Activated T-helper 1 cell treated with anti-CD3 and anti-CD28 coated beads, Interleukin-12 subunit alpha, Interleukin-12 subunit beta, Interleukin-2, Interleukin-4 antibody, amounts not matched to agents 30 ng/mL and 10 ng/mL and 1 ng/mL, durations not matched to agents 14 hours and 24 hours and 36 hours (primary cell): ENCODE measurements around the gene DACH1. TPM values are rescaled to one million over a fixed set of nuclear protein-coding genes. Genes with fewer than 3 reads are reported as not detected.

Source experiments
- DNase-seq: peaks from one replicate; pipeline ENCODE4 v3.0.0; 2021; ENCODE audit warnings: low spot score
- H3K27ac Mint-ChIP-seq: one replicate; pipeline ENCODE4 v1.8.0; 2021; ENCODE audit warnings: mild to moderate bottlenecking, mixed read lengths
- H3K27me3 Mint-ChIP-seq: one replicate; pipeline ENCODE4 v1.8.0; 2022; ENCODE audit warnings: mild to moderate bottlenecking, moderate library complexity, mixed read lengths; ENCODE audit not compliant: insufficient read depth
- H3K36me3 Mint-ChIP-seq: one replicate; pipeline ENCODE4 v1.8.0; 2021; ENCODE audit warnings: low read depth, mixed read lengths
- H3K4me1 Mint-ChIP-seq: one replicate; pipeline ENCODE4 v1.8.0; 2021; ENCODE audit warnings: low read depth, mixed read lengths
- H3K4me3 Mint-ChIP-seq: one replicate; pipeline ENCODE4 v1.8.0; 2021; ENCODE audit warnings: mild to moderate bottlenecking, moderate library complexity, mixed read lengths
- H3K9me3 Mint-ChIP-seq: one replicate; pipeline ENCODE4 v1.8.0; 2021; ENCODE audit warnings: mixed read lengths
- intact Hi-C: fragments of 100-400 bp; cut with micrococcal nuclease; formaldehyde crosslinking; loops from one replicate; pipeline ENCODE4 v1.15.1; 2024
- total RNA-seq: library from RNA; stranded (reverse); gene quantifications from 2 replicates; pipeline ENCODE4 v1.2.3, GENCODE V29; 2022

DACH1 gene
- total RNA-seq, 1 donor from 2014 or later: not detected

- H3K27me3 Mint-ChIP-seq: no peaks in the 10 kb centered on the region
- H3K36me3 Mint-ChIP-seq: no peaks in the 10 kb centered on the region
- H3K9me3 Mint-ChIP-seq: no peaks in the 10 kb centered on the region
- no peaks in the 10 kb centered on the region for H3K4me1 Mint-ChIP-seq
- DNase-seq: no peak
- no peak overlapping the region for H3K4me3 Mint-ChIP-seq
- intact Hi-C loops: no loop called here
- no peak overlapping the region for H3K27ac Mint-ChIP-seq
These were observed 171.3 kb downstream of the DACH1 start for GRCh38 chr13:71695662-71696061.

GRCh38 chr13:71685072-71685471 lies 181.9 kb downstream of the DACH1 start:
- no peak for DNase-seq
- Mint-ChIP-seq H3K4me3 (no peak overlapping the region), H3K4me1 (no peaks in the 10 kb centered on the region), H3K9me3 (no peaks in the 10 kb centered on the region), H3K36me3 (no peaks in the 10 kb centered on the region), H3K27ac (no peak overlapping the region), H3K27me3 (no peaks in the 10 kb centered on the region)
- intact Hi-C loops: no loop called here

- DNase-seq: no peak
- intact Hi-C loops: no loop called here
- H3K36me3 Mint-ChIP-seq: no peaks in the 10 kb centered on the region
- no peaks in the 10 kb centered on the region for H3K9me3 Mint-ChIP-seq
- H3K27me3 Mint-ChIP-seq: no peaks in the 10 kb centered on the region
- no peaks in the 10 kb centered on the region for H3K4me1 Mint-ChIP-seq
- no peak overlapping the region for H3K27ac Mint-ChIP-seq
- no peak overlapping the region for H3K4me3 Mint-ChIP-seq
These were observed 184.9 kb downstream of the DACH1 start for GRCh38 chr13:71681901-71682613.

- H3K36me3 Mint-ChIP-seq: no peaks in the 10 kb centered on the region
- intact Hi-C loops: no loop called here
- H3K4me1 Mint-ChIP-seq: no peaks in the 10 kb centered on the region
- H3K9me3 Mint-ChIP-seq: no peaks in the 10 kb centered on the region
- H3K27ac Mint-ChIP-seq: no peak overlapping the region
- DNase-seq: no peak
- no peak overlapping the region for H3K4me3 Mint-ChIP-seq
- no peaks in the 10 kb centered on the region for H3K27me3 Mint-ChIP-seq
These were observed 189.9 kb downstream of the DACH1 start for GRCh38 chr13:71677124-71677523.

GRCh38 chr13:71672512-71672911 lies 194.5 kb downstream of the DACH1 start:
- intact Hi-C loops: no loop called here
- H3K36me3 Mint-ChIP-seq: no peaks in the 10 kb centered on the region
- H3K9me3 Mint-ChIP-seq: no peaks in the 10 kb centered on the region
- H3K4me1 Mint-ChIP-seq: no peaks in the 10 kb centered on the region
- no peak overlapping the region for H3K4me3 Mint-ChIP-seq
- no peaks in the 10 kb centered on the region for H3K27me3 Mint-ChIP-seq
- H3K27ac Mint-ChIP-seq: no peak overlapping the region
- no peak for DNase-seq

- H3K9me3 Mint-ChIP-seq: no peaks in the 10 kb centered on the region
- no peak for DNase-seq
These were observed 203.6 kb downstream of the DACH1 start for GRCh38 chr13:71663431-71663830.

GRCh38 chr13:71661921-71662320 lies 205.1 kb downstream of the DACH1 start:
- H3K4me1 Mint-ChIP-seq: no peaks in the 10 kb centered on the region
- no peak for DNase-seq
- no peak overlapping the region for H3K27ac Mint-ChIP-seq
- H3K4me3 Mint-ChIP-seq: no peak overlapping the region
- intact Hi-C loops: loop anchor here (2.0 kb wide), 1 partner anchor 49 kb away; no protein-coding TSS in a partner anchor
- no peaks in the 10 kb centered on the region for H3K27me3 Mint-ChIP-seq
- H3K36me3 Mint-ChIP-seq: no peaks in the 10 kb centered on the region
- H3K9me3 Mint-ChIP-seq: no peaks in the 10 kb centered on the region

More at GRCh38 chr13:71663431-71663830, 203.6 kb downstream of the DACH1 start:
- no peaks in the 10 kb centered on the region for H3K4me1 Mint-ChIP-seq
- H3K27me3 Mint-ChIP-seq: no peaks in the 10 kb centered on the region
- no peak overlapping the region for H3K4me3 Mint-ChIP-seq
- no peaks in the 10 kb centered on the region for H3K36me3 Mint-ChIP-seq
- intact Hi-C loops: no loop called here
- no peak overlapping the region for H3K27ac Mint-ChIP-seq

- no peaks in the 10 kb centered on the region for H3K36me3 Mint-ChIP-seq
- no peaks in the 10 kb centered on the region for H3K9me3 Mint-ChIP-seq
- no peak for DNase-seq
- H3K27me3 Mint-ChIP-seq: no peaks in the 10 kb centered on the region
- H3K27ac Mint-ChIP-seq: no peak overlapping the region
- no peak overlapping the region for H3K4me3 Mint-ChIP-seq
- no peaks in the 10 kb centered on the region for H3K4me1 Mint-ChIP-seq
- intact Hi-C loops: no loop called here
These were observed 207.6 kb downstream of the DACH1 start for GRCh38 chr13:71659404-71659803.

- Mint-ChIP-seq H3K4me1 (no peaks in the 10 kb centered on the region), H3K27me3 (no peaks in the 10 kb centered on the region), H3K27ac (no peak overlapping the region), H3K9me3 (no peaks in the 10 kb centered on the region), H3K4me3 (no peak overlapping the region), H3K36me3 (no peaks in the 10 kb centered on the region)
- no peak for DNase-seq
- intact Hi-C loops: no loop called here
These were observed 221.5 kb downstream of the DACH1 start for GRCh38 chr13:71645467-71645866.

GRCh38 chr13:71644579-71644978 lies 222.4 kb downstream of the DACH1 start:
- Mint-ChIP-seq H3K9me3 (no peaks in the 10 kb centered on the region), H3K27ac (no peak overlapping the region), H3K27me3 (no peaks in the 10 kb centered on the region), H3K4me3 (no peak overlapping the region), H3K4me1 (no peaks in the 10 kb centered on the region), H3K36me3 (no peaks in the 10 kb centered on the region)
- intact Hi-C loops: no loop called here
- no peak for DNase-seq

GRCh38 chr13:71643448-71643860 lies 223.6 kb downstream of the DACH1 start:
- no peaks in the 10 kb centered on the region for H3K9me3 Mint-ChIP-seq
- H3K4me3 Mint-ChIP-seq: no peak overlapping the region
- no peak for DNase-seq
- H3K36me3 Mint-ChIP-seq: no peaks in the 10 kb centered on the region
- H3K27ac Mint-ChIP-seq: no peak overlapping the region
- intact Hi-C loops: no loop called here
- no peaks in the 10 kb centered on the region for H3K4me1 Mint-ChIP-seq
- no peaks in the 10 kb centered on the region for H3K27me3 Mint-ChIP-seq

- Mint-ChIP-seq H3K27ac (no peak overlapping the region), H3K4me1 (no peaks in the 10 kb centered on the region), H3K4me3 (no peak overlapping the region), H3K27me3 (no peaks in the 10 kb centered on the region), H3K9me3 (no peaks in the 10 kb centered on the region), H3K36me3 (no peaks in the 10 kb centered on the region)
- intact Hi-C loops: no loop called here
- no peak for DNase-seq
These were observed 228.3 kb downstream of the DACH1 start for GRCh38 chr13:71638751-71639150.

GRCh38 chr13:71634602-71635443 lies 232.2 kb downstream of the DACH1 start:
- no peak for DNase-seq
- Mint-ChIP-seq H3K9me3 (no peaks in the 10 kb centered on the region), H3K36me3 (no peaks in the 10 kb centered on the region), H3K4me3 (no peak overlapping the region), H3K27ac (no peak overlapping the region), H3K4me1 (no peaks in the 10 kb centered on the region), H3K27me3 (no peaks in the 10 kb centered on the region)
- intact Hi-C loops: no loop called here
